GM12878 (cell line): ENCODE data around the gene COMT.

Experiments used
- CTCF ChIP-seq, 3 experiments: IDR thresholded peaks in 2 of 3; conservative IDR thresholded peaks in 1 of 3; 2 replicates each; pipeline ENCODE4 v1.5.1; 2011; ENCODE audit warnings: low read depth in 3 of 3, low read length in 3 of 3, mild to moderate bottlenecking in 3 of 3, control low read depth in 2 of 3, moderate library complexity in 2 of 3, inconsistent platforms in 1 of 3, mixed read lengths in 1 of 3; ENCODE audit not compliant: control insufficient read depth in 2 of 3, insufficient read depth in 1 of 3; ENCODE audit errors: extremely low read depth in 1 of 3
- SPI1 ChIP-seq: IDR thresholded peaks from 2 replicates; pipeline ENCODE4 v1.6.1; 2011; ENCODE audit warnings: low read depth, mild to moderate bottlenecking, low read length, moderate library complexity, borderline replicate concordance; ENCODE audit not compliant: insufficient read depth

GRCh38 chr22:19903513-19903912 is 38.1 kb upstream of the COMT start:
- TF ChIP-seq SPI1 (no peak), CTCF (IDR thresholded peaks at IDR 0.05 in 2 of 3, conservative IDR thresholded peaks at IDR 0.05 in 1 of 3; ENCODE audit: control insufficient read depth in 2 of 3, extremely low read depth in 1 of 3, insufficient read depth in 1 of 3, low read depth in 3 of 3, low read length in 3 of 3) (no peak)
